Panc1 (cell line): ENCODE data around the gene UBE2U.

Experiments used
- SIN3A ChIP-seq: IDR thresholded peaks from 2 replicates; pipeline ENCODE4 v1.6.1; 2012; ENCODE audit warnings: low read depth, mild to moderate bottlenecking, low read length, moderate library complexity, borderline replicate concordance; ENCODE audit not compliant: insufficient read depth
- TF ChIP-seq, protein P1 (sequence below): fragments of 450-650 bp; IDR thresholded peaks from 2 replicates; pipeline ENCODE4 v1.5.1; 2017; ENCODE audit warnings: mild to moderate bottlenecking

DNA sequence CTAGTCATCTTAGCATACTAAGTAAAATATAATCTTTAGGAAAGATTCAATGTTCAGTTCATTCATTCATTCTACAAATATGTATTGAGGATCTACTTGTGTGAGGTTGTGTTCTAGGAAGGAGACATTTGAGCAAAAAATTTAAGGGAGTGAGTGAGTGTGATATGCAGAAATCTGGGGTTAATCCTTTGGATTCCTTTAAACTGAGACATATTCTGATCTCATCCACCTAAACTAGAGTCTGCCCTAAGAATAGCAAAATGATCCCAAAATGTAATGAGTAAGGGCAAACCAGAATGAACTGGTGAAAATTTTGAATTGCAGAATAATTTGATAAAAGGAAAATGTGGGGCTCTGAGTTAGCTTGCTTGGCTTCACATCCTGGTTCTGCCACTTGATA, 8.6 kb downstream of the UBE2U start:
- TF ChIP-seq, protein P1, sequence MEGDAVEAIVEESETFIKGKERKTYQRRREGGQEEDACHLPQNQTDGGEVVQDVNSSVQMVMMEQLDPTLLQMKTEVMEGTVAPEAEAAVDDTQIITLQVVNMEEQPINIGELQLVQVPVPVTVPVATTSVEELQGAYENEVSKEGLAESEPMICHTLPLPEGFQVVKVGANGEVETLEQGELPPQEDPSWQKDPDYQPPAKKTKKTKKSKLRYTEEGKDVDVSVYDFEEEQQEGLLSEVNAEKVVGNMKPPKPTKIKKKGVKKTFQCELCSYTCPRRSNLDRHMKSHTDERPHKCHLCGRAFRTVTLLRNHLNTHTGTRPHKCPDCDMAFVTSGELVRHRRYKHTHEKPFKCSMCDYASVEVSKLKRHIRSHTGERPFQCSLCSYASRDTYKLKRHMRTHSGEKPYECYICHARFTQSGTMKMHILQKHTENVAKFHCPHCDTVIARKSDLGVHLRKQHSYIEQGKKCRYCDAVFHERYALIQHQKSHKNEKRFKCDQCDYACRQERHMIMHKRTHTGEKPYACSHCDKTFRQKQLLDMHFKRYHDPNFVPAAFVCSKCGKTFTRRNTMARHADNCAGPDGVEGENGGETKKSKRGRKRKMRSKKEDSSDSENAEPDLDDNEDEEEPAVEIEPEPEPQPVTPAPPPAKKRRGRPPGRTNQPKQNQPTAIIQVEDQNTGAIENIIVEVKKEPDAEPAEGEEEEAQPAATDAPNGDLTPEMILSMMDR, result no peak
- no peak for TF ChIP-seq SIN3A
